ENCODE data around the gene AMTN. TPM values are rescaled to one million over a fixed set of nuclear protein-coding genes. Genes with fewer than 3 reads are reported as not detected.

Gene AMTN
- total and polyA plus RNA-seq, 2 of the 8 experiments (the other 6 are each of a cell fraction or from before 2014, with no cell fraction given) = not detected

DNA sequence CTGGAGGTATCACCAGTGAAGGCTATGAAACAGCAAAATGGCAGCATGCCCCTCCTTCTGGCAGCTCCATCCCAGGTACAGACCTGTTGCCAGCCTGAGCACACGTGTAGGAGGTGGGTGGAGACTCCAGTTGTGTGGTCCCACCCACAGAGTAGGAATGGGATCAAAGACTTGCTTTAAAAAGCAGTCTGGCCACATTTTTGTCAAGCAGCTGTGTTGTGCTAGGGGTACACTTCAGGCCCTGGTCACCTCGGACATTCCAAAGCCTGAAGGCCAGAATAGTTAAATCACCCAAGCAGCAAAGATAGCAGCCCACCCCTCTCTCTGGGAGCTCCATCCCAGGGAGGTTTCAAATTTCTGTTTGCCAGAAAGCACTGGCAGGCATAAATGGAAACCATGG, 53.4 kb downstream of the AMTN start:
- ChIA-PET POLR2A (ENCODE audit: partially characterized antibody) (no interaction called here), CTCF (ENCODE audit: partially characterized antibody) (interaction anchor here (0.9 to 2.3 kb wide), 4 partner anchors 11 to 116 kb away, joined by 3 to 8 read pairs (median 4); no protein-coding TSS in a partner anchor)
- H3K14ac ChIP-seq (ENCODE audit: insufficient read length) = no peak overlapping the region
- no peaks in the 10 kb centered on the region for H3K36me3 ChIP-seq (ENCODE audit: control insufficient read depth in 2 of 4, insufficient read depth in 4 of 4, low read length in 3 of 4)
- H3K18ac ChIP-seq (ENCODE audit: extremely low read depth, low read length) = 0 out of 2 replicates have a peak overlapping the region, but pooled peaks have one; percentile 40
- no peak overlapping the region for H3K4ac ChIP-seq (replicated peaks; ENCODE audit: insufficient read length, low read depth, low read length)
- no peaks in the 10 kb centered on the region for H3K23me2 ChIP-seq (ENCODE audit: low read depth, low read length)
- no peak overlapping the region for H2BK20ac ChIP-seq (ENCODE audit: low read length)
- no peak overlapping the region for H3K23ac ChIP-seq (ENCODE audit: insufficient read length)
- no peak overlapping the region for H3K4me2 ChIP-seq (ENCODE audit: insufficient read depth in 1 of 2, low read depth in 2 of 2, low read length in 2 of 2)
- H2BK5ac ChIP-seq (ENCODE audit: low read depth, low read length) = no peak overlapping the region
- no peak overlapping the region for H4K5ac ChIP-seq (ENCODE audit: insufficient read length, low read depth, low read length)
- no peaks in the 10 kb centered on the region for H3K79me2 ChIP-seq (ENCODE audit: control insufficient read depth in 1 of 2, insufficient read depth in 2 of 2, low read length in 2 of 2)
- no peak overlapping the region for H2BK15ac ChIP-seq (ENCODE audit: low read length)
- FAIRE-seq (no peak), DNase-seq (ENCODE audit: low read depth in 1 of 2, low spot score in 2 of 2) (no peak)
- no peaks in the 10 kb centered on the region for H4K20me1 ChIP-seq (replicated peaks in 1 of 2; ENCODE audit: control insufficient read depth in 1 of 2, insufficient read depth in 2 of 2, low read length in 2 of 2)
- H2BK120ac ChIP-seq (replicated peaks; ENCODE audit: low read depth, low read length) = no peak overlapping the region
- no peaks in the 10 kb centered on the region for H3K27me3 ChIP-seq (replicated peaks in 1 of 4; ENCODE audit: control insufficient read depth in 3 of 4, extremely low read depth in 1 of 4, insufficient read depth in 3 of 4, low read length in 3 of 4)
- no peak overlapping the region for H3K27ac ChIP-seq (ENCODE audit: low read depth, low read length)
- no peaks in the 10 kb centered on the region for H3K79me1 ChIP-seq (ENCODE audit: low read depth, low read length)
- H3K9me3 ChIP-seq (ENCODE audit: insufficient read depth in 2 of 2, low read depth in 1 of 2, low read length in 1 of 2) = no peaks in the 10 kb centered on the region
- TF ChIP-seq CBX8 (IDR thresholded peaks at IDR 0.05; ENCODE audit: borderline replicate concordance, low read depth, low read length) (no peak), YY1 (IDR thresholded peaks at IDR 0.05; ENCODE audit: low read depth, low read length) (no peak), ZNF274 (IDR thresholded peaks at IDR 0.05; ENCODE audit: borderline replicate concordance, extremely low read depth, low read length) (no peak), EP300 (IDR thresholded peaks at IDR 0.05; ENCODE audit: borderline replicate concordance in 1 of 2, low read depth in 2 of 2, low read length in 2 of 2) (no peak), SP1 (IDR thresholded peaks at IDR 0.05; ENCODE audit: low read depth, low read length) (no peak), RFX5 (IDR thresholded peaks at IDR 0.05; ENCODE audit: borderline replicate concordance, low read depth, low read length) (no peak), RXRA (IDR thresholded peaks at IDR 0.05; ENCODE audit: insufficient read depth, low read depth, low read length) (no peak), SUZ12 (IDR thresholded peaks at IDR 0.05; ENCODE audit: low read length) (no peak), JUN (IDR thresholded peaks at IDR 0.05; ENCODE audit: low read depth, low read length) (no peak), SRF (IDR thresholded peaks at IDR 0.05; ENCODE audit: low read depth, low read length) (no peak)
- no peak overlapping the region for H3K9ac ChIP-seq (replicated peaks in 1 of 4; ENCODE audit: extremely low read depth in 1 of 4, low read depth in 3 of 4, low read length in 3 of 4)
- no peaks in the 10 kb centered on the region for H3K4me1 ChIP-seq (replicated peaks in 1 of 4; ENCODE audit: control insufficient read depth in 3 of 4, insufficient read depth in 4 of 4, low read length in 3 of 4)
- H2AFZ ChIP-seq (ENCODE audit: low read length) = peak overlapping the region; percentile 53; the same call in 1 of the 2 replicates
- no peak overlapping the region for H4K91ac ChIP-seq (replicated peaks; ENCODE audit: insufficient read length, low read length)
- H3K56ac ChIP-seq (replicated peaks; ENCODE audit: insufficient read length, low read depth, low read length) = no peak overlapping the region
- H2BK12ac ChIP-seq (ENCODE audit: low read depth, low read length) = no peak overlapping the region
- no peak overlapping the region for H2AK5ac ChIP-seq (ENCODE audit: low read depth, low read length)
- WGBS, 2 experiments (ENCODE audit: extremely low coverage in 1 of 2, insufficient coverage in 1 of 2, insufficient read length in 1 of 2, insufficient replicate concordance in 2 of 2, low coverage in 1 of 2, low lambda C conversion rate in 2 of 2, missing lambda C conversion rate in 1 of 2) = 81% methylated on average over 2 of the region's 2 CpGs; no CpG with 5 or more reads in 1 of the 2 experiments
- H3K4me3 ChIP-seq (ENCODE audit: extremely low read depth in 1 of 4, insufficient read depth in 2 of 4, low read depth in 3 of 4, low read length in 4 of 4) = no peak overlapping the region
- no peak overlapping the region for H4K8ac ChIP-seq (ENCODE audit: extremely low read depth, insufficient read depth, low read length)
